H1 (cell line): ENCODE data around the gene FTSJ3. TPM values are rescaled to one million over a fixed set of nuclear protein-coding genes. Genes with fewer than 3 reads are reported as not detected.

ENCODE experiments used
- ASH2L ChIP-seq: fragments of 200-600, 300-600 bp; sonication (generic); IDR thresholded peaks from one replicate; pipeline ENCODE4 v1.7.1; 2017; ENCODE audit warnings: low read length
- CBX5 ChIP-seq: fragments of 300-800, 300-1000 bp; sonication (generic); IDR thresholded peaks from 2 replicates; pipeline ENCODE4 v1.7.1; 2016; ENCODE audit warnings: antibody characterized with exemption, low read length, low read depth
- NANOG ChIP-seq: IDR thresholded peaks from 2 replicates; pipeline ENCODE4 v1.6.1; 2011; ENCODE audit warnings: low read length, low read depth, mild to moderate bottlenecking, inconsistent platforms; ENCODE audit not compliant: insufficient read depth, poor library complexity, severe bottlenecking
- NRF1 ChIP-seq: IDR thresholded peaks from 2 replicates; pipeline ENCODE4 v1.6.1; 2011; ENCODE audit warnings: mild to moderate bottlenecking, low read depth, low read length, improper control_type of control experiment
- RXRA ChIP-seq: IDR thresholded peaks from 2 replicates; pipeline ENCODE4 v1.6.1; 2011; ENCODE audit warnings: low read depth, mild to moderate bottlenecking, low read length, moderate library complexity; ENCODE audit not compliant: insufficient read depth
- SIRT6 ChIP-seq: IDR thresholded peaks from one replicate; pipeline ENCODE4 v1.7.1; 2012; ENCODE audit warnings: low read length, inconsistent platforms
- polyA plus RNA-seq, 7 experiments: library from polyadenylated mRNA; depleted of rRNA in 3 of 7; stranded (reverse) in 5 of 7; unstranded in 2 of 7; fragments of >200 nt in 5 of 7; fragments of 200-250 nt in 2 of 7; gene quantifications; 1 replicate in 5 of 7; 2 replicates in 1 of 7; 4 replicates in 1 of 7; pipeline versions ENCODE4 v1.2.1 to v1.2.3, GENCODE V29; 2011 to 2013; ENCODE audit warnings: missing spikeins in 2 of 7, mixed read lengths in 2 of 7
- total RNA-seq: library from RNA; stranded (reverse); fragmentation: NEBNext Ultra II Directional; extraction: Animal tissue kit (Norgen Biotek cat#: 25700); gene quantifications from 2 replicates; pipeline ENCODE4 v1.2.1, GENCODE V29; 2021

FTSJ3 gene
- total and polyA plus RNA-seq, 2 of the 8 experiments (the other 6 are each of a cell fraction or from before 2014, with no cell fraction given), result 42.7 to 77.2 TPM

GRCh38 chr17:63804328-63804727 lies 23.1 kb downstream of the FTSJ3 start (continued):
- TF ChIP-seq NANOG, result no peak
- TF ChIP-seq NRF1, result no peak
- TF ChIP-seq RXRA, result no peak
- TF ChIP-seq CBX5, result no peak
- no peak for TF ChIP-seq ASH2L
- no peak for TF ChIP-seq SIRT6
